Endothelial cell of umbilical vein (primary cell): ENCODE data around the gene ITSN2. TPM values are rescaled to one million over a fixed set of nuclear protein-coding genes. Genes with fewer than 3 reads are reported as not detected.

Experiments used
- BruUV-seq: library from RNA; stranded (reverse); fragments of 400-500 nt; replicated peaks from 2 replicates; lab custom pipeline; 2021; lab: Mats Ljungman, UMichigan
- CTCF ChIA-PET: fragments of 300-600, 350-600 bp; sonication (Branson Sonifier 250); formaldehyde crosslinking; loops from one replicate; lab custom pipeline; 2021; ENCODE audit warnings: antibody characterized with exemption, inconsistent platforms; lab: Charles Lee
- POLR2A ChIA-PET: fragments of 300-600, 350-600 bp; sonication (Branson Sonifier 250); formaldehyde crosslinking; loops from one replicate; lab custom pipeline; 2021; ENCODE audit warnings: antibody characterized with exemption, inconsistent platforms; lab: Charles Lee
- DNase-seq: peaks from one replicate; pipeline ENCODE4 v3.0.0-alpha.2; 2011; ENCODE audit warnings: low read depth, low spot score
- FAIRE-seq: peaks from 2 replicates; lab custom pipeline; 2011; peaks lifted over from hg19 to GRCh38; lab: Jason Lieb, UNC
- H2AFZ ChIP-seq: 2 replicates; pipeline ENCODE4 v1.6.0; 2012; ENCODE audit warnings: low read depth, low read length, control low read depth, inconsistent platforms
- H3K27ac ChIP-seq: 2 replicates; pipeline ENCODE4 v1.5.1; 2011; ENCODE audit warnings: low read depth, mild to moderate bottlenecking, control low read depth, low read length, moderate library complexity; ENCODE audit not compliant: insufficient read depth
- H3K27me3 ChIP-seq, 2 experiments: 2 replicates each; pipeline versions ENCODE4 v1.6.0 to v1.6.1; 2011; ENCODE audit warnings: low read length in 2 of 2, mixed read lengths in 1 of 2; ENCODE audit not compliant: control insufficient read depth in 2 of 2, insufficient read depth in 2 of 2
- H3K36me3 ChIP-seq, 2 experiments: 2 replicates in 1 of 2; 3 replicates in 1 of 2; pipeline ENCODE4 v1.5.1; 2011; ENCODE audit warnings: low read length in 2 of 2, mild to moderate bottlenecking in 1 of 2, moderate library complexity in 1 of 2; ENCODE audit not compliant: control insufficient read depth in 2 of 2, insufficient read depth in 2 of 2; ENCODE audit errors: extremely low read depth in 1 of 2
- H3K4me1 ChIP-seq: 3 replicates; pipeline ENCODE4 v1.5.1; 2011; ENCODE audit warnings: mild to moderate bottlenecking, low read length; ENCODE audit not compliant: control insufficient read depth, insufficient read depth; ENCODE audit errors: extremely low read depth
- H3K4me2 ChIP-seq: 2 replicates; pipeline ENCODE4 v1.6.1; 2011; ENCODE audit warnings: low read length, control low read depth, mixed read lengths; ENCODE audit not compliant: insufficient read depth
- H3K4me3 ChIP-seq, 3 experiments: fragments of 200-600 bp in 1 of 3; sonication (generic), shearing (Covaris generic) in 1 of 3; replicated peaks in 1 of 3; 2 replicates each; pipeline ENCODE4 v1.5.1; 2011 to 2016; ENCODE audit warnings: control low read depth in 3 of 3, low read length in 3 of 3, mild to moderate bottlenecking in 2 of 3, inconsistent platforms in 1 of 3, low read depth in 1 of 3, moderate library complexity in 1 of 3; ENCODE audit not compliant: insufficient read depth in 1 of 3
- H3K79me2 ChIP-seq: 2 replicates; pipeline ENCODE4 v1.6.0; 2012; ENCODE audit warnings: low read length, inconsistent platforms; ENCODE audit not compliant: control insufficient read depth, insufficient read depth
- H3K9ac ChIP-seq: replicated peaks from 2 replicates; pipeline ENCODE3; 2011; ENCODE audit warnings: low read length, control low read depth; ENCODE audit not compliant: insufficient read depth; ENCODE audit errors: extremely low read depth
- H3K9me1 ChIP-seq: replicated peaks from 3 replicates; pipeline ENCODE4 v1.6.0; 2011; ENCODE audit warnings: mild to moderate bottlenecking, low read length; ENCODE audit not compliant: control insufficient read depth, insufficient read depth; ENCODE audit errors: extremely low read depth
- H3K9me3 ChIP-seq: replicated peaks from 2 replicates; pipeline ENCODE4 v1.5.1; 2012; ENCODE audit warnings: low read length, inconsistent platforms; ENCODE audit not compliant: control insufficient read depth, insufficient read depth
- H4K20me1 ChIP-seq: replicated peaks from 2 replicates; pipeline ENCODE3; 2011; ENCODE audit warnings: mild to moderate bottlenecking, low read length; ENCODE audit not compliant: control insufficient read depth, insufficient read depth; ENCODE audit errors: extremely low read depth
- EZH2 ChIP-seq: IDR thresholded peaks from 2 replicates; pipeline ENCODE4 v1.6.1; 2012; ENCODE audit warnings: borderline replicate concordance, low read depth, mild to moderate bottlenecking, moderate library complexity, low read length, inconsistent platforms; ENCODE audit not compliant: severe bottlenecking
- FOS ChIP-seq: IDR thresholded peaks from 2 replicates; pipeline ENCODE4 v1.6.1; 2011; ENCODE audit warnings: mild to moderate bottlenecking, low read length, moderate library complexity, borderline replicate concordance; ENCODE audit not compliant: insufficient read depth
- GATA2 ChIP-seq: IDR thresholded peaks from 2 replicates; pipeline ENCODE4 v1.7.0; 2011; ENCODE audit warnings: low read depth, mild to moderate bottlenecking, moderate library complexity, mixed read lengths, low read length; ENCODE audit not compliant: insufficient read length, insufficient read depth
- JUN ChIP-seq: IDR thresholded peaks from 2 replicates; pipeline ENCODE4 v1.6.1; 2011; ENCODE audit warnings: borderline replicate concordance, low read depth; ENCODE audit not compliant: insufficient read length, insufficient read depth
- MYC ChIP-seq: IDR thresholded peaks from one replicate; pipeline ENCODE4 v1.6.1; 2011; ENCODE audit warnings: mild to moderate bottlenecking, low read depth, low read length
- POLR2A ChIP-seq: IDR thresholded peaks from 2 replicates; pipeline ENCODE4 v1.6.1; 2012; ENCODE audit warnings: low read depth, mild to moderate bottlenecking, control low read depth, low read length
- POLR2AphosphoS5 ChIP-seq: IDR thresholded peaks from 2 replicates; pipeline ENCODE4 v1.6.1; 2012; ENCODE audit warnings: low read depth, mild to moderate bottlenecking, control low read depth, low read length, moderate library complexity; ENCODE audit not compliant: insufficient read depth
- dilution Hi-C: fragments of 300-500 bp; cut with MboI; formaldehyde crosslinking; loops from one replicate; pipeline ENCODE4 v1.15.0; 2019; ENCODE audit warnings: low sequenced_read_pairs; ENCODE audit not compliant: extremely low pct_ligation_motif_present
- intact Hi-C: fragments of 100-400 bp; cut with micrococcal nuclease; formaldehyde crosslinking; loops from one replicate; pipeline ENCODE4 v1.10.0; 2022
- polyA plus RNA-seq, 4 experiments: library from polyadenylated mRNA; depleted of rRNA in 3 of 4; stranded (reverse) in 3 of 4; unstranded in 1 of 4; fragments of >200 nt; gene quantifications; 2 replicates each; pipeline versions ENCODE4 v1.2.1 to v1.2.3, GENCODE V29; 2011 to 2012; ENCODE audit warnings: missing spikeins in 1 of 4
- total RNA-seq: library from RNA; stranded (reverse); gene quantifications from 2 replicates; pipeline ENCODE4 v1.2.3, GENCODE V29; 2021
- TF ChIP-seq, protein P1 (sequence below): IDR thresholded peaks from 2 replicates; pipeline ENCODE4 v1.6.1; 2011; ENCODE audit not compliant: insufficient read depth, insufficient read length
- TF ChIP-seq, protein P2 (sequence below), 2 donors: IDR thresholded peaks; 1 replicate in 1 of 2; 2 replicates in 1 of 2; pipeline ENCODE4 v1.5.1; 2011; ENCODE audit warnings: low read length in 2 of 2, mild to moderate bottlenecking in 2 of 2, moderate library complexity in 2 of 2, control low read depth in 1 of 2, inconsistent platforms in 1 of 2, low read depth in 1 of 2; ENCODE audit not compliant: insufficient read depth in 1 of 2; ENCODE audit errors: extremely low read depth in 1 of 2

Gene ITSN2
- total and polyA plus RNA-seq, 2 donors (not counting 3 experiments of a cell fraction or from before 2014, with no cell fraction given): 30.5 to 56.8 TPM

DNA sequence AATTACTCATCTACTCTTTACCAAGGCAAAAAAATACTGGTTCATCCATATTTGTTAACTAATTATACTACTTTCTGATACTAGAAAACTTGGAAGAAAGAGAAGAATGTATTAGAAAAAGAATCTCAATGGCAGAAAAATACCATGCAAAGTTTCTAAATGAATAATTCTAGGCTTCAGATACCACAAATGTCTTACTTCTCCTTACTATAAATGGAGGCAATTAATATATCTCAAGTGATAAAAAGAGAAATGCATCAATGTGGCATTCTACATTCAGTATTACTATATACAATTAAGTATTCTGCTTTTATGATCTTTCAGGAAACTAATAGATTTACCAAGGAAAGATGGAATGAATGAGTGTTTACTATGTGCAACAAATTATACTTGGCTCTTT, 85.5 kb downstream of the ITSN2 start:
- Histone ChIP-seq H3K9me1 (no peaks in the 10 kb centered on the region), H3K27me3 (no peaks in the 10 kb centered on the region), H3K4me1 (peaks cover 6% of the 10 kb centered on the region), H3K9me3 (no peaks in the 10 kb centered on the region), H3K79me2 (no peaks in the 10 kb centered on the region), H2AFZ (no peak overlapping the region), H3K4me2 (no peak overlapping the region), H3K4me3 (no peak overlapping the region), H3K9ac (no peak overlapping the region), H3K36me3 (peaks cover 3 to 7% of the 10 kb centered on the region in 2 experiments), H3K27ac (no peak overlapping the region), H4K20me1 (no peaks in the 10 kb centered on the region)
- intact Hi-C loops: no loop called here
- CTCF ChIA-PET: interaction anchor here (1.5 kb wide), 1 partner anchor 13 kb away, joined by 3 read pairs; no protein-coding TSS in a partner anchor
- BruUV-seq: no TSS peak
- TF ChIP-seq POLR2A (no peak), GATA2 (no peak), JUN (no peak), EZH2 (no peak), POLR2AphosphoS5 (no peak), FOS (no peak), MYC (no peak)
- TF ChIP-seq, protein P1, sequence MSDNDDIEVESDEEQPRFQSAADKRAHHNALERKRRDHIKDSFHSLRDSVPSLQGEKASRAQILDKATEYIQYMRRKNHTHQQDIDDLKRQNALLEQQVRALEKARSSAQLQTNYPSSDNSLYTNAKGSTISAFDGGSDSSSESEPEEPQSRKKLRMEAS: no peak
- TF ChIP-seq, protein P2, sequence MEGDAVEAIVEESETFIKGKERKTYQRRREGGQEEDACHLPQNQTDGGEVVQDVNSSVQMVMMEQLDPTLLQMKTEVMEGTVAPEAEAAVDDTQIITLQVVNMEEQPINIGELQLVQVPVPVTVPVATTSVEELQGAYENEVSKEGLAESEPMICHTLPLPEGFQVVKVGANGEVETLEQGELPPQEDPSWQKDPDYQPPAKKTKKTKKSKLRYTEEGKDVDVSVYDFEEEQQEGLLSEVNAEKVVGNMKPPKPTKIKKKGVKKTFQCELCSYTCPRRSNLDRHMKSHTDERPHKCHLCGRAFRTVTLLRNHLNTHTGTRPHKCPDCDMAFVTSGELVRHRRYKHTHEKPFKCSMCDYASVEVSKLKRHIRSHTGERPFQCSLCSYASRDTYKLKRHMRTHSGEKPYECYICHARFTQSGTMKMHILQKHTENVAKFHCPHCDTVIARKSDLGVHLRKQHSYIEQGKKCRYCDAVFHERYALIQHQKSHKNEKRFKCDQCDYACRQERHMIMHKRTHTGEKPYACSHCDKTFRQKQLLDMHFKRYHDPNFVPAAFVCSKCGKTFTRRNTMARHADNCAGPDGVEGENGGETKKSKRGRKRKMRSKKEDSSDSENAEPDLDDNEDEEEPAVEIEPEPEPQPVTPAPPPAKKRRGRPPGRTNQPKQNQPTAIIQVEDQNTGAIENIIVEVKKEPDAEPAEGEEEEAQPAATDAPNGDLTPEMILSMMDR (IDR thresholded peaks at IDR 0.05; ENCODE audit: extremely low read depth in 1 of 2, insufficient read depth in 1 of 2, low read depth in 1 of 2, low read length in 2 of 2): no peak
- DNase-seq (no peak), FAIRE-seq (no peak)
- dilution Hi-C loops: no loop called here
- POLR2A ChIA-PET: no interaction called here
